HG02623 (cell line): ENCODE results near the gene ZGLP1.
"Not testable (repeated sequence)": the region's sequence is repeated elsewhere in the genome, so short reads cannot be mapped to it uniquely, and the experiment has no call there.

Experiments
- ATAC-seq: cut with Tn5 transposase; IDR thresholded peaks from one replicate; pipeline ENCODE4 v1.9.1; 2021; ENCODE audit warnings: moderate library complexity; ENCODE audit not compliant: unreplicated experiment

ZGLP1 gene

GRCh38 chr19:10282043-10282442 is 27.6 kb downstream of the ZGLP1 start:
- not testable (repeated sequence) for ATAC-seq

GRCh38 chr19:10279737-10280442 is 29.7 kb downstream of the ZGLP1 start:
- ATAC-seq = no peak

- ATAC-seq = no peak
Measured at GRCh38 chr19:10278935-10279334, 30.7 kb downstream of the ZGLP1 start.

GRCh38 chr19:10277795-10278589 is 31.6 kb downstream of the ZGLP1 start:
- ATAC-seq = no peak

- no peak for ATAC-seq
Measured at GRCh38 chr19:10274589-10274988, 35.0 kb downstream of the ZGLP1 start.

- ATAC-seq = no peak
Measured at GRCh38 chr19:10271543-10272086, 38.0 kb downstream of the ZGLP1 start.

GRCh38 chr19:10270616-10271394 is 38.8 kb downstream of the ZGLP1 start, which contains the start of gene ICAM1:
Gene ICAM1, plus strand, starts transcription at chr19:10271120. Its CDS starts 40 bp downstream, at chr19:10271160.
- no peak for ATAC-seq

- ATAC-seq = peak; percentile 28
Measured at GRCh38 chr19:10270180-10270615, 39.4 kb downstream of the ZGLP1 start.

- no peak for ATAC-seq
Measured at GRCh38 chr19:10269333-10270179, 40.1 kb downstream of the ZGLP1 start.

- ATAC-seq = no peak
Measured at GRCh38 chr19:10268071-10268470, 41.5 kb downstream of the ZGLP1 start.

GRCh38 chr19:10266706-10267105 is 42.9 kb downstream of the ZGLP1 start:
- no peak for ATAC-seq

- no peak for ATAC-seq
Measured at GRCh38 chr19:10262771-10263170, 46.8 kb downstream of the ZGLP1 start.

GRCh38 chr19:10260141-10260584 is 49.5 kb downstream of the ZGLP1 start:
- ATAC-seq = no peak

GRCh38 chr19:10259162-10259905 is 50.3 kb downstream of the ZGLP1 start:
- no peak for ATAC-seq

GRCh38 chr19:10258080-10258710 is 51.4 kb downstream of the ZGLP1 start:
- ATAC-seq = no peak

GRCh38 chr19:10256970-10257615 is 52.5 kb downstream of the ZGLP1 start:
- no peak for ATAC-seq

- ATAC-seq = no peak
Measured at GRCh38 chr19:10256551-10256950, 53.1 kb downstream of the ZGLP1 start.

GRCh38 chr19:10255358-10255757 is 54.3 kb downstream of the ZGLP1 start:
- ATAC-seq = no peak
